Measurements from ENCODE around the gene SLC5A9. TPM values are rescaled to one million over a fixed set of nuclear protein-coding genes. Genes with fewer than 3 reads are reported as not detected.

SLC5A9 gene
- total and polyA plus RNA-seq, 2 donors (not counting 1 experiment from before 2014, with no cell fraction given), result not detected

- H3K4me1 ChIP-seq (ENCODE audit: control insufficient read depth, extremely low read depth, insufficient read depth, low read length), result no peaks in the 10 kb centered on the region
- TF ChIP-seq CTCF (conservative IDR thresholded peaks at IDR 0.05 in 1 of 2, IDR thresholded peaks at IDR 0.05 in 1 of 2; ENCODE audit: low read depth in 1 of 2, low read length in 2 of 2), result no peak
- TF ChIP-seq EZH2 (IDR thresholded peaks at IDR 0.05; ENCODE audit: low read length, missing control alignments), result no peak
- H3K27me3 ChIP-seq (ENCODE audit: control insufficient read depth, insufficient read depth, low read length), result no peaks in the 10 kb centered on the region
- no peaks in the 10 kb centered on the region for H3K79me2 ChIP-seq (ENCODE audit: control insufficient read depth, insufficient read depth, low read length)
- no peaks in the 10 kb centered on the region for H3K9me3 ChIP-seq (ENCODE audit: control insufficient read depth, insufficient read depth, low read depth, low read length)
- H2AFZ ChIP-seq (ENCODE audit: low read length), result no peak overlapping the region
- no peak overlapping the region for H3K4me2 ChIP-seq (ENCODE audit: extremely low read depth, insufficient read depth, low read length)
- H3K4me3 ChIP-seq (replicated peaks in 1 of 4; ENCODE audit: control extremely low read depth in 1 of 4, insufficient read depth in 1 of 4, low read depth in 3 of 4, low read length in 4 of 4), result no peak overlapping the region
- no peak for DNase-seq (ENCODE audit: low read depth in 2 of 2)
- H4K20me1 ChIP-seq (ENCODE audit: control insufficient read depth, extremely low read depth, insufficient read depth, low read length), result no peaks in the 10 kb centered on the region
- H3K36me3 ChIP-seq (ENCODE audit: control insufficient read depth, insufficient read depth, low read length), result no peaks in the 10 kb centered on the region
- H3K27ac ChIP-seq (ENCODE audit: insufficient read depth, low read length), result no peak overlapping the region
- no peak overlapping the region for H3K9ac ChIP-seq (ENCODE audit: insufficient read depth, low read length)
Measured at GRCh38 chr1:48181669-48182367, 40.7 kb upstream of the SLC5A9 start.

- TF ChIP-seq EZH2 (IDR thresholded peaks at IDR 0.05; ENCODE audit: low read length, missing control alignments) (no peak), CTCF (conservative IDR thresholded peaks at IDR 0.05 in 1 of 2, IDR thresholded peaks at IDR 0.05 in 1 of 2; ENCODE audit: low read depth in 1 of 2, low read length in 2 of 2) (no peak)
- no peak for DNase-seq (ENCODE audit: low read depth in 2 of 2)
Measured at GRCh38 chr1:48182439-48182838, 40.1 kb upstream of the SLC5A9 start.

DNA sequence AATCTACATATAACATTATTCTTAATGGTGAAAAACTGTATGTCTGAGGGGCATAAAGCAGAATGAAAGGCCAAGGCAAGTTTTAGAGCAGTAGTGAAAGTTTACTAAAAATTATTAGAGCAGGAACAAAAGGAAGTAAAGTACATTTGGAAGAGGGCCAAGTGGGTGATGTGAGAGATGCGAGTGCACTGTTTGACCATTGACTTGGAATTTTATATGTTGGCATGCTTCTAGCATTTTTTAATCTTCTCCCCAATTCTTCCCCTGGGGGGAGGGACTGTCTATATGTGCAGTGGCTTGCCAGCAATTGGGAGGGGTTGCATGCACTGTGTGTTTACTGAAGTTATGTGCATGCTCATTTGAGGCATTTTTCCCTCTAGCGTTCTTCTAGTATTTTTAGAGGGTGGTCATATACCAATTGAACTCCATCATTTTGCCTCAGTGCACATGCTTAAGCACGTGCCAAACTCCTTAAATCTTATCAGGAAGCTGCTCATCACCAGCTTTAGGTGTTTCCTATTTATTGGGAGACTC is 36.1 kb upstream of the SLC5A9 start:
- H3K9me3 ChIP-seq (ENCODE audit: control insufficient read depth, insufficient read depth, low read depth, low read length), result no peaks in the 10 kb centered on the region
- H3K79me2 ChIP-seq (ENCODE audit: control insufficient read depth, insufficient read depth, low read length), result no peaks in the 10 kb centered on the region
- no peaks in the 10 kb centered on the region for H3K36me3 ChIP-seq (ENCODE audit: control insufficient read depth, insufficient read depth, low read length)
- H3K4me1 ChIP-seq (ENCODE audit: control insufficient read depth, extremely low read depth, insufficient read depth, low read length), result no peaks in the 10 kb centered on the region
- H3K9ac ChIP-seq (ENCODE audit: insufficient read depth, low read length), result no peak overlapping the region
- no peak overlapping the region for H3K4me3 ChIP-seq (replicated peaks in 1 of 4; ENCODE audit: control extremely low read depth in 1 of 4, insufficient read depth in 1 of 4, low read depth in 3 of 4, low read length in 4 of 4)
- no peak for DNase-seq (ENCODE audit: low read depth in 2 of 2)
- no peaks in the 10 kb centered on the region for H3K27me3 ChIP-seq (ENCODE audit: control insufficient read depth, insufficient read depth, low read length)
- TF ChIP-seq CTCF (conservative IDR thresholded peaks at IDR 0.05 in 1 of 2, IDR thresholded peaks at IDR 0.05 in 1 of 2; ENCODE audit: low read depth in 1 of 2, low read length in 2 of 2) (no peak), EZH2 (IDR thresholded peaks at IDR 0.05; ENCODE audit: low read length, missing control alignments) (no peak)
- no peaks in the 10 kb centered on the region for H4K20me1 ChIP-seq (ENCODE audit: control insufficient read depth, extremely low read depth, insufficient read depth, low read length)
- no peak overlapping the region for H3K4me2 ChIP-seq (ENCODE audit: extremely low read depth, insufficient read depth, low read length)
- no peak overlapping the region for H2AFZ ChIP-seq (ENCODE audit: low read length)
- H3K27ac ChIP-seq (ENCODE audit: insufficient read depth, low read length), result no peak overlapping the region

More at GRCh38 chr1:48182439-48182838, 40.1 kb upstream of the SLC5A9 start:
- H3K4me2 ChIP-seq (ENCODE audit: extremely low read depth, insufficient read depth, low read length), result no peak overlapping the region
- H2AFZ ChIP-seq (ENCODE audit: low read length), result no peak overlapping the region
- H3K9me3 ChIP-seq (ENCODE audit: control insufficient read depth, insufficient read depth, low read depth, low read length), result no peaks in the 10 kb centered on the region
- H3K27ac ChIP-seq (ENCODE audit: insufficient read depth, low read length), result no peak overlapping the region
- no peaks in the 10 kb centered on the region for H3K79me2 ChIP-seq (ENCODE audit: control insufficient read depth, insufficient read depth, low read length)
- no peaks in the 10 kb centered on the region for H3K4me1 ChIP-seq (ENCODE audit: control insufficient read depth, extremely low read depth, insufficient read depth, low read length)
- H3K36me3 ChIP-seq (ENCODE audit: control insufficient read depth, insufficient read depth, low read length), result no peaks in the 10 kb centered on the region
- no peaks in the 10 kb centered on the region for H3K27me3 ChIP-seq (ENCODE audit: control insufficient read depth, insufficient read depth, low read length)
- no peaks in the 10 kb centered on the region for H4K20me1 ChIP-seq (ENCODE audit: control insufficient read depth, extremely low read depth, insufficient read depth, low read length)
- H3K9ac ChIP-seq (ENCODE audit: insufficient read depth, low read length), result no peak overlapping the region
- no peak overlapping the region for H3K4me3 ChIP-seq (replicated peaks in 1 of 4; ENCODE audit: control extremely low read depth in 1 of 4, insufficient read depth in 1 of 4, low read depth in 3 of 4, low read length in 4 of 4)

Measured in fibroblast of lung (primary cell).